Peyer's patch (tissue), 4 donors: ENCODE measurements around the gene NFKB1. TPM values are rescaled to one million over a fixed set of nuclear protein-coding genes. Genes with fewer than 3 reads are reported as not detected.

ENCODE experiments used
- DNase-seq, 3 donors: peaks; one replicate each; pipeline ENCODE4 v3.0.0-alpha.2; 2017 to 2019
- H3K27ac ChIP-seq, 4 donors: fragments of 200-600 bp; sonication (generic); one replicate each; pipeline ENCODE4 v1.5.1; 2016 to 2019
- H3K27me3 ChIP-seq, 2 donors: fragments of 200-600 bp; sonication (generic); one replicate each; pipeline ENCODE4 v1.5.1; 2019
- H3K36me3 ChIP-seq, 3 donors: fragments of 200-600 bp; sonication (generic); one replicate each; pipeline ENCODE4 v1.5.1; 2016 to 2019
- H3K4me1 ChIP-seq, 4 donors: fragments of 200-600 bp; sonication (generic); one replicate each; pipeline ENCODE4 v1.5.1; 2016 to 2019
- H3K4me3 ChIP-seq, 4 donors: fragments of 200-600 bp; sonication (generic); 1 replicate in 3 of 4; 2 replicates in 1 of 4; pipeline ENCODE4 v1.5.1; 2016 to 2019; ENCODE audit warnings: mild to moderate bottlenecking in 1 of 4
- H3K9me3 ChIP-seq, 4 donors: fragments of 200-600 bp; sonication (generic); one replicate each; pipeline ENCODE4 v1.5.1; 2016 to 2019; ENCODE audit warnings: mild to moderate bottlenecking in 1 of 4
- POLR2A ChIP-seq, 2 donors: fragments of 450-650 bp; IDR thresholded peaks; one replicate each; pipeline ENCODE4 v1.5.1; 2017; ENCODE audit warnings: antibody characterized with exemption in 2 of 2, mild to moderate bottlenecking in 2 of 2, moderate library complexity in 2 of 2
- total RNA-seq, 4 donors: library from RNA; depleted of rRNA; stranded (reverse); fragments of >200 nt; gene quantifications; one replicate each; pipeline ENCODE4 v1.1.0, GENCODE V29; 2016
- TF ChIP-seq, protein P1 (sequence below), 6 experiments: fragments of 450-650 bp in 4 of 6; fragments of 200-600 bp in 2 of 6; sonication (generic) in 1 of 6; IDR thresholded peaks; one replicate each; pipeline ENCODE4 v1.5.1; 2017 to 2019; ENCODE audit warnings: antibody characterized with exemption in 6 of 6, mild to moderate bottlenecking in 3 of 6, moderate library complexity in 1 of 6

Gene NFKB1
- total RNA-seq, 4 donors from 2014 or later, result 20.7 to 58.6 (median 24.5) TPM

DNA sequence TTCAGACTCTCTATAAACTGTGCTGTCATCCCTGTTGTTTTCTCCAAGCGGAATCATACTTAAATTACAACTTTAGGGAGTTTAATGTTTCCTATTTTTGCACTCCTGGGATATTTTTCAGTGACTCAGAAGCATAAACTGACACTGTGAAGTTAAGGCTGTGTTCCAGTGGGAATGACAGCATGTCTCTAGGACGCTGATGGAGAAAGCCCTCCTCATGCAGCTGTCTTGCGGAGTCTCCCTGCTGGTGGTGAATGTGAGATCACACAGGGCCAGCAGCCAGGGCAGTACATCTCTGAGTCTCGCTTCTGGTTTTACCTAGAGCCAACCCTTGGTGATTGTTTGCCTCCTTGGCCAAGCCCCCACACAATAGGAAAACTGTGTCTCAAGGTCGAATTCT lies 53.3 kb downstream of the NFKB1 start:
- Histone ChIP-seq H3K9me3 (no peaks in the 10 kb centered on the region), H3K4me3 (no peak overlapping the region), H3K27me3 (no peaks in the 10 kb centered on the region), H3K36me3 (no peaks in the 10 kb centered on the region), H3K27ac (no peak overlapping the region), H3K4me1 (peaks cover 0 to 5% (median 0%) of the 10 kb centered on the region in 4 donors)
- TF ChIP-seq, protein P1, sequence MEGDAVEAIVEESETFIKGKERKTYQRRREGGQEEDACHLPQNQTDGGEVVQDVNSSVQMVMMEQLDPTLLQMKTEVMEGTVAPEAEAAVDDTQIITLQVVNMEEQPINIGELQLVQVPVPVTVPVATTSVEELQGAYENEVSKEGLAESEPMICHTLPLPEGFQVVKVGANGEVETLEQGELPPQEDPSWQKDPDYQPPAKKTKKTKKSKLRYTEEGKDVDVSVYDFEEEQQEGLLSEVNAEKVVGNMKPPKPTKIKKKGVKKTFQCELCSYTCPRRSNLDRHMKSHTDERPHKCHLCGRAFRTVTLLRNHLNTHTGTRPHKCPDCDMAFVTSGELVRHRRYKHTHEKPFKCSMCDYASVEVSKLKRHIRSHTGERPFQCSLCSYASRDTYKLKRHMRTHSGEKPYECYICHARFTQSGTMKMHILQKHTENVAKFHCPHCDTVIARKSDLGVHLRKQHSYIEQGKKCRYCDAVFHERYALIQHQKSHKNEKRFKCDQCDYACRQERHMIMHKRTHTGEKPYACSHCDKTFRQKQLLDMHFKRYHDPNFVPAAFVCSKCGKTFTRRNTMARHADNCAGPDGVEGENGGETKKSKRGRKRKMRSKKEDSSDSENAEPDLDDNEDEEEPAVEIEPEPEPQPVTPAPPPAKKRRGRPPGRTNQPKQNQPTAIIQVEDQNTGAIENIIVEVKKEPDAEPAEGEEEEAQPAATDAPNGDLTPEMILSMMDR (IDR thresholded peaks at IDR 0.05), result no peak
- no peak for TF ChIP-seq POLR2A (IDR thresholded peaks at IDR 0.05)
- peak in 1 of 3 donors; percentile 50 for DNase-seq

DNA sequence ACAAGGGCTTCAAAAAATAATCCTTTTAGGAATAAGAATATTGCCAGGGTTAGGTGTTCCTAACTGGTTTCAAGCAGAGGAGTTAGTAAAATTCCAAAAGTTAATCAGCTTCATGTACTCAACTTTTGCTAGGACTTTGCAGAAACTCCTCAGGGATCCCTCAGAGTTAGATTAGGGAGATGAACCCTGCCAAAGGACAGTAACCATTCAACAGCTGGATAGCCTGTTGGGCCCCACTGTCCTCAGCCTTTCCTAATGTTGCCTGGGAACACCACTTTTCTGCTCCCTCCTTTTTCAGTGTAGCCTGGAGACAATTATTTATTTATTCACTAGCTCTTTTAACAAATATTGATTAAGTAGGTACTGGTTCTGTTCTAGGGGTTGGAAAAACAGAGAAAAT lies 53.8 kb downstream of the NFKB1 start:
- TF ChIP-seq, protein P1 (IDR thresholded peaks at IDR 0.05), result no peak
- TF ChIP-seq POLR2A (IDR thresholded peaks at IDR 0.05), result no peak
- peaks cover 0 to 5% (median 0%) of the 10 kb centered on the region in 4 donors for H3K4me1 ChIP-seq
- no peaks in the 10 kb centered on the region for H3K9me3 ChIP-seq
- no peaks in the 10 kb centered on the region for H3K36me3 ChIP-seq
- no peak overlapping the region for H3K4me3 ChIP-seq
- no peak overlapping the region for H3K27ac ChIP-seq
- no peak for DNase-seq
- no peaks in the 10 kb centered on the region for H3K27me3 ChIP-seq

DNA sequence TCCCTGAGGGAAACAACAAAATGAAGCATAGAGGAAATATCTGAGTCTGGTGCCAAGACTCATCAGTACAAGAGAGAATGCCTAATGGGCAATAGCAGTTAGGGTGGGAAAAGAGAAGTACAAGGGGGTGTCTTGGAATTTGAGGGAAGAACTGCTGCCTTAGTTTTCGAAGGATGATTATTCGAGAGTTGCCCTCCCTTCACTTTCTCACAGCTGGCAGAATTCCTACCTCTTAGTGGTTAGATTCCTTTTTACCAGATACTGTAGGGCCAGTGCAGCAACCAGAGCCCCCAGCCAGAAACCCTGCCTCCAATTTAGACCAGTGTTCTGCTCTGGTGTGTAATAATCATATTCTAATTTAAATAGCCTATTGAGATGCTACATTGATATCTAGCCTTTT lies 56.5 kb downstream of the NFKB1 start:
- no peak overlapping the region for H3K4me3 ChIP-seq
- no peaks in the 10 kb centered on the region for H3K27me3 ChIP-seq
- no peak for DNase-seq
- peaks cover 0 to 7% (median 0%) of the 10 kb centered on the region in 4 donors for H3K4me1 ChIP-seq
- TF ChIP-seq POLR2A (IDR thresholded peaks at IDR 0.05), result no peak
- TF ChIP-seq, protein P1 (IDR thresholded peaks at IDR 0.05), result no peak
- H3K27ac ChIP-seq, result no peak overlapping the region
- no peaks in the 10 kb centered on the region for H3K9me3 ChIP-seq
- H3K36me3 ChIP-seq, result no peaks in the 10 kb centered on the region

DNA sequence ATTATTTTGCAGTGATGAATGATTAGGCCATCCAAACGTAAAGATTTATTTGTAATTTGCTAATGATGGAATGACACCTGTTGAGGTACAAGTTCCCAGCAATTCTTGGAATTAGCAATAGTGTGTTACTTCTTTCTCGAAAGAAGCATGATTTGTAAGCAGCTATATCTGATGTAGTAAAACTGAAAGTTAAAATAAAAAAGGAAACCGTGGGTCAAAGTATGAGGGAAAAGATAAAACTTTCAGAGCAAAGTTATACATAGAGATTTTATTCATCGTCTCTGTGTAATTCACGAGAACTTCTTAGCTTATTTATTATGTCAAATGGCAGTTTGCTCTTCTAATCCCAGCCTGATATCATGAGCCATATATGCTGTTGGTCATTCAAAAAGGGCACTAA lies 59.0 kb downstream of the NFKB1 start:
- no peaks in the 10 kb centered on the region for H3K9me3 ChIP-seq
- no peak overlapping the region for H3K4me3 ChIP-seq
- no peak overlapping the region for H3K27ac ChIP-seq
- H3K4me1 ChIP-seq, result peaks cover 0 to 7% (median 0%) of the 10 kb centered on the region in 4 donors
- H3K36me3 ChIP-seq, result no peaks in the 10 kb centered on the region
- DNase-seq, result no peak
- TF ChIP-seq POLR2A (IDR thresholded peaks at IDR 0.05), result no peak
- TF ChIP-seq, protein P1 (IDR thresholded peaks at IDR 0.05), result no peak
- no peaks in the 10 kb centered on the region for H3K27me3 ChIP-seq

DNA sequence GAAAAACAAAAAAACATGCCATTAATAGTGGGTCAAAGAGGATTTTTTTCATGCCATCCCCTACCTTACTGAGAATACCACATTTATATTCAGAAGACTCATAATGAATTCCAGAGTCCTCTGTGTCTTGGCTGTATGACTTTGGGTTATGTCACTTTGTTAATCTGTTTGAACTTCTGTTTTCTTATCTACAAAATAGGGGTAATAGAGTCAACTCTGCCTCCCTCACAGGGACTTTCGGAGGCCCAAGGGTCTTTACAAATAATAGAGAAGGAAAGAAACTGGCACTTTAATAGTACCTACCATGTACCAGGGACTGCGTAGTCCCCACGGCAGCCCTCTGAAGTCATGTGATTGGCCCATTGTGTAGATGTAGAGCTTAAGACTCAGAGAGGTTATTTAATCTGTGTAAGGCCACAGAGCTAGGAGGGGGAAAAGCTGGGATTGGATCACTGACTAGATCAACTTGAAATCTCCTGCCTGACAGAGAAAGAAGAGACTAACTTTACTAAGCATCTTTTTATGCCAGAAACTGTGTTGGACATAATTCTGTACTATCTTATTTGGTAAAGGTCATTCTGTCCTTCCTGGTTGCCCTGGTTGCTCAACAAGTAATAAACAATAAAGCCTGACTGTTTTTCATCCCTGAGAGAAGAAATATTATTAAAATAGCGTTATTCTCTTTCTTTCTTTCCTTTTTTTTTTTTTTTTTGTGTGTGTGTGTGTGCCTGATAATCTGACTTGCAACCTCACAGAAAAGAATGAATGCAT lies 59.6 kb downstream of the NFKB1 start:
- TF ChIP-seq, protein P1 (IDR thresholded peaks at IDR 0.05), result no peak
- TF ChIP-seq POLR2A (IDR thresholded peaks at IDR 0.05), result no peak
- peaks cover 0 to 7% (median 0%) of the 10 kb centered on the region in 4 donors for H3K4me1 ChIP-seq
- DNase-seq, result no peak
- H3K9me3 ChIP-seq, result no peaks in the 10 kb centered on the region
- H3K36me3 ChIP-seq, result no peaks in the 10 kb centered on the region
- H3K27me3 ChIP-seq, result no peaks in the 10 kb centered on the region
- H3K27ac ChIP-seq, result peak overlapping the region in 1 of 4 donors; percentile 3
- no peak overlapping the region for H3K4me3 ChIP-seq
